ENCODE results near the gene EIF3K. TPM values are rescaled to one million over a fixed set of nuclear protein-coding genes. Genes with fewer than 3 reads are reported as not detected.

Gene EIF3K
- total and polyA plus RNA-seq, 10 of the 15 experiments (the other 5 are each of a cell fraction or from before 2014, with no cell fraction given), result 330 to 927 (median 436) TPM

- TF ChIP-seq BMI1 (IDR thresholded peaks at IDR 0.05; ENCODE audit: borderline replicate concordance) (no peak), WRNIP1 (IDR thresholded peaks at IDR 0.05; ENCODE audit: borderline replicate concordance, low read depth, low read length) (no peak)
Observed at GRCh38 chr19:38660724-38661123, 41.7 kb downstream of the EIF3K start (continued).

- POLR2A ChIA-PET, result interaction anchor here (2.8 kb wide), 1 partner anchor 14 kb away, joined by 8 read pairs; the partner anchor contains the start of gene ACTN4
- no peak for ATAC-seq
- Histone ChIP-seq H4K20me1 (ENCODE audit: control insufficient read depth, insufficient read depth) (no peaks in the 10 kb centered on the region; the same call in none of the 2 replicates), H3K36me3 (ENCODE audit: control insufficient read depth in 2 of 2, insufficient read depth in 2 of 2, low read length in 1 of 2) (peaks cover 7 to 10% of the 10 kb centered on the region in 2 experiments; a peak in 2 of 4 replicates), H3K27me3 (replicated peaks in 1 of 2; ENCODE audit: control insufficient read depth in 2 of 2, insufficient read depth in 2 of 2, low read length in 1 of 2) (no peaks in the 10 kb centered on the region), H3K4me3 (no peak overlapping the region), H3K4me1 (ENCODE audit: control insufficient read depth, insufficient read depth, low read length) (peaks cover 36% of the 10 kb centered on the region), H3K9me3 (replicated peaks; ENCODE audit: control insufficient read depth, insufficient read depth, low read length) (no peaks in the 10 kb centered on the region), H3K9ac (ENCODE audit: control insufficient read depth, insufficient read depth, low read length) (no peak overlapping the region), H3K27ac (ENCODE audit: control insufficient read depth, insufficient read depth) (no peak overlapping the region), H2AFZ (ENCODE audit: control insufficient read depth, low read depth, low read length) (no peak overlapping the region), H3K79me2 (ENCODE audit: control insufficient read depth, insufficient read depth, low read length) (peaks cover 79% of the 10 kb centered on the region), H3K4me2 (ENCODE audit: control insufficient read depth, insufficient read depth) (no peak overlapping the region)
- TF ChIP-seq FOXK2 (IDR thresholded peaks at IDR 0.05) (no peak), YY1 (IDR thresholded peaks at IDR 0.05; ENCODE audit: low read depth, low read length) (no peak), E2F8 (IDR thresholded peaks at IDR 0.05; ENCODE audit: low read depth, partially characterized antibody) (no peak), NFYB (IDR thresholded peaks at IDR 0.05; ENCODE audit: insufficient read depth, low read depth, low read length) (no peak), NR2C2 (IDR thresholded peaks at IDR 0.05; ENCODE audit: borderline replicate concordance, control insufficient read depth, insufficient read length, low read depth) (no peak), ZBTB4 (CRISPR knock-in tag; IDR thresholded peaks at IDR 0.05) (no peak), RAD51 (IDR thresholded peaks at IDR 0.05) (no peak), CEBPB (IDR thresholded peaks at IDR 0.05; ENCODE audit: borderline replicate concordance in 1 of 2, low read depth in 2 of 2, low read length in 2 of 2) (no peak), WRNIP1 (IDR thresholded peaks at IDR 0.05; ENCODE audit: borderline replicate concordance, low read depth, low read length) (no peak), SMAD1 (IDR thresholded peaks at IDR 0.05; ENCODE audit: low read depth, partially characterized antibody) (no peak), ASH2L (IDR thresholded peaks at IDR 0.05; ENCODE audit: borderline replicate concordance, low read depth) (no peak), POU2F2 (IDR thresholded peaks at IDR 0.05; ENCODE audit: borderline replicate concordance, low read depth, low read length) (no peak)
- DNase-seq (ENCODE audit: low read depth, low spot score), result no peak
- 77% methylated on average over 7 of the region's 7 CpGs for WGBS (ENCODE audit: insufficient coverage, insufficient replicate concordance, low lambda C conversion rate, missing lambda C conversion rate)
- SMC1A ChIA-PET (ENCODE audit: uncharacterized antibody, unreplicated experiment), result interaction anchor here (1.5 kb wide), 1 partner anchor 24 kb away, joined by 4 read pairs; no protein-coding TSS in a partner anchor
- BruUV-seq (replicated peaks), result TSS peak; percentile 3
- RAD21 ChIA-PET (ENCODE audit: unreplicated experiment), result interaction anchor here (0.6 to 1.2 kb wide), 2 partner anchors 14 to 302 kb away, joined by 3 read pairs; partner anchors contain the start of gene ACTN4
- CTCF ChIA-PET, result no interaction called here
- FAIRE-seq, result no peak
- in situ Hi-C loops (cut with MboI) (no loop called here), intact Hi-C loops (cut with micrococcal nuclease; ENCODE audit: unreplicated experiment) (no loop called here)
Observed at GRCh38 chr19:38661136-38661535, 42.1 kb downstream of the EIF3K start.

Measured in GM12878 (cell line).